K562 (cell line): ENCODE results near the gene SEPHS1. TPM values are rescaled to one million over a fixed set of nuclear protein-coding genes. Genes with fewer than 3 reads are reported as not detected.

ENCODE experiments used
- DEAF1 ChIP-seq: fragments of 450-650 bp; formaldehyde crosslinking; IDR thresholded peaks from 2 replicates; pipeline ENCODE4 v1.4.0; 2020; ENCODE audit warnings: mild to moderate bottlenecking, moderate library complexity
- DNMT1 ChIP-seq: fragments of 450-650 bp; IDR thresholded peaks from 2 replicates; pipeline ENCODE4 v1.6.1; 2016; ENCODE audit warnings: antibody characterized with exemption, mild to moderate bottlenecking
- EGR1 ChIP-seq: fragments of 450-650 bp; conservative IDR thresholded peaks from 2 replicates; pipeline ENCODE4 v1.6.1; 2017; ENCODE audit warnings: mild to moderate bottlenecking
- FOXM1 ChIP-seq, 2 experiments: fragments of 450-650 bp in 1 of 2; sonication (generic) in 1 of 2; formaldehyde crosslinking in 1 of 2; IDR thresholded peaks; 2 replicates each; pipeline versions ENCODE4 v1.6.1 to v1.9.0; 2017 to 2022; ENCODE audit warnings: low read depth in 2 of 2, mild to moderate bottlenecking in 2 of 2, missing genetic modification reagents in 1 of 2, moderate library complexity in 1 of 2
- HDAC2 ChIP-seq: fragments of 450-650 bp; IDR thresholded peaks from 2 replicates; pipeline ENCODE4 v1.6.1; 2016; ENCODE audit warnings: mild to moderate bottlenecking
- MTA1 ChIP-seq: fragments of 450-650 bp; IDR thresholded peaks from 2 replicates; pipeline ENCODE4 v1.6.1; 2017; ENCODE audit warnings: borderline replicate concordance
- MTA2 ChIP-seq: fragments of 450-650 bp; IDR thresholded peaks from 2 replicates; pipeline ENCODE4 v1.6.1; 2016; ENCODE audit warnings: low read depth
- PCBP1 ChIP-seq: fragments of 200-400 bp; formaldehyde crosslinking; IDR thresholded peaks from 2 replicates; pipeline ENCODE4 v1.6.1; 2018; ENCODE audit warnings: mild to moderate bottlenecking, low read depth, low read length; ENCODE audit not compliant: poor library complexity, severe bottlenecking
- PHF8 ChIP-seq: fragments of 200-600 bp; sonication (generic); IDR thresholded peaks from 2 replicates; pipeline ENCODE4 v1.6.1; 2012; ENCODE audit warnings: mixed run types, mild to moderate bottlenecking, inconsistent platforms, low read length, moderate library complexity, borderline replicate concordance
- TAF9B ChIP-seq: fragments of 450-650 bp; IDR thresholded peaks from 2 replicates; pipeline ENCODE4 v1.6.1; 2018; ENCODE audit warnings: mild to moderate bottlenecking; ENCODE audit not compliant: partially characterized antibody
- TRIM24 ChIP-seq, 2 experiments: fragments of 450-650 bp; IDR thresholded peaks; 2 replicates each; pipeline ENCODE4 v1.6.1; 2016
- XRCC4 ChIP-seq: IDR thresholded peaks from one replicate; pipeline ENCODE4 v1.6.1; 2011; ENCODE audit not compliant: insufficient read depth, insufficient read length; ENCODE audit errors: extremely low read depth
- ZBTB7A ChIP-seq: IDR thresholded peaks from 2 replicates; pipeline ENCODE4 v1.6.1; 2011; ENCODE audit warnings: low read depth, mild to moderate bottlenecking, low read length, moderate library complexity, borderline replicate concordance; ENCODE audit not compliant: control insufficient read depth
- ZNF174 ChIP-seq: fragments of 250-450 bp; sonication (Bioruptor Pico); IDR thresholded peaks from 2 replicates; pipeline ENCODE4 v1.4.0; 2020; ENCODE audit warnings: mild to moderate bottlenecking
- ZNF518B ChIP-seq: fragments of 250-450 bp; sonication (Bioruptor Pico); IDR thresholded peaks from 2 replicates; pipeline ENCODE4 v1.5.0; 2021; ENCODE audit warnings: mild to moderate bottlenecking, moderate library complexity
- ZNF77 ChIP-seq: fragments of 250-450 bp; sonication (Bioruptor Pico); IDR thresholded peaks from 2 replicates; pipeline ENCODE4 v1.5.0; 2020
- polyA plus RNA-seq, 8 experiments: library from polyadenylated mRNA; depleted of rRNA in 4 of 8; stranded (reverse) in 5 of 8; unstranded in 3 of 8; fragments of >200 nt; fragmentation: Nextera tagmentation in 2 of 8; fragmentation: Illumina TruSeq in 1 of 8; extraction: Ambion mirVana in 2 of 8; extraction: Trizol in 1 of 8; gene quantifications; 2 replicates each; pipeline versions ENCODE4 v1.2.1 to v1.2.3, GENCODE V29; 2011 to 2014; ENCODE audit warnings: inconsistent platforms in 1 of 8, missing spikeins in 1 of 8
- total RNA-seq, 7 experiments: library from RNA; depleted of rRNA in 6 of 7; stranded (reverse); fragments of >200 nt in 6 of 7; fragmentation: Illumina TruSeq in 2 of 7; extraction: Trizol in 2 of 7; gene quantifications; 2 replicates each; pipeline versions ENCODE4 v1.2.1 to v1.2.3, GENCODE V29; 2011 to 2021; ENCODE audit warnings: low replicate concordance in 1 of 7
- TF ChIP-seq, protein P1 (sequence below): sonication (generic); formaldehyde crosslinking; IDR thresholded peaks from 2 replicates; pipeline ENCODE4 v1.8.1; 2022; ENCODE audit warnings: missing genetic modification reagents
- TF ChIP-seq, protein P2 (sequence below): fragments of 250-450 bp; sonication (Bioruptor Pico); IDR thresholded peaks from 2 replicates; pipeline ENCODE4 v1.8.0; 2022; ENCODE audit warnings: inconsistent platforms
- TF ChIP-seq, protein P3 (sequence below): fragments of 250-450 bp; sonication (Bioruptor Pico); IDR thresholded peaks from 2 replicates; pipeline ENCODE4 v1.8.0; 2021; ENCODE audit warnings: mild to moderate bottlenecking, moderate library complexity

The SEPHS1 gene
- total and polyA plus RNA-seq, 9 of the 15 experiments (the other 6 are each of a cell fraction or from before 2014, with no cell fraction given), result 14.7 to 82.8 (median 41.8) TPM

DNA sequence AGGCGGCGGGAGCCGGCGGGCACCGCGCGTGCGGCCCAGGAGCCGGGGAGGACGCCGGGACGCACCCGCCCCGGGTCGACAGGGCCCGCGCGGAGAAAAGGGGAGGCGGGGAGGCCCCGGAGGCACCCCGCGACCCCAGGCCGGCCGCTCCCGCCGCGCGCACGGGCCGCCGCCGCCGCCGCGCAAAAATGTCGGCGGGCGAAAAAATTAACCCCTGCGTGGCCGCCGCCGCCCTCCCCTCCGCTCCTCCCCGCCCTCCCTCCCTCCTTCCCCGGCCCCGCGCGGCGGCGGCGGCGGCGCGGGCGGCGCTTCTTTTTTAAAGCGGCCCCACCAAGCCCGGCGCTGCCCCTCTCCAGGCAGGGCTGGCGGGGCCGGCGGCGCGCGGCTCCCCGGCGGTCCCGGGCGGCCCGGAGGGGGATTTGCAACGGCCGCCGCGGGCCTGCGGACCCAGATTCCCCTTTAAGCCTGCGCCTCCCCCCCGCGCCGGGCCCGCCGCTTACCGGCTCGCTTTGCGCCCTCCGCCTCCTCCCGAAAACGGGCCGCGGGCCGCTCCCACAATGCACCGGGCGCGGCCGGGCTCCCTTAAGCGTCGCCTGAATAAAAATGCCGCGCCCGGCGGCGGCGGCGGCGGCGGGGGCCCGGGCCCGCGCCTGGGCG is 465 bp downstream of the SEPHS1 start (continued):
- TF ChIP-seq DNMT1, result no peak
- no peak for TF ChIP-seq ZNF518B (CRISPR knock-in tag)
- no peak for TF ChIP-seq XRCC4
- TF ChIP-seq, protein P1, sequence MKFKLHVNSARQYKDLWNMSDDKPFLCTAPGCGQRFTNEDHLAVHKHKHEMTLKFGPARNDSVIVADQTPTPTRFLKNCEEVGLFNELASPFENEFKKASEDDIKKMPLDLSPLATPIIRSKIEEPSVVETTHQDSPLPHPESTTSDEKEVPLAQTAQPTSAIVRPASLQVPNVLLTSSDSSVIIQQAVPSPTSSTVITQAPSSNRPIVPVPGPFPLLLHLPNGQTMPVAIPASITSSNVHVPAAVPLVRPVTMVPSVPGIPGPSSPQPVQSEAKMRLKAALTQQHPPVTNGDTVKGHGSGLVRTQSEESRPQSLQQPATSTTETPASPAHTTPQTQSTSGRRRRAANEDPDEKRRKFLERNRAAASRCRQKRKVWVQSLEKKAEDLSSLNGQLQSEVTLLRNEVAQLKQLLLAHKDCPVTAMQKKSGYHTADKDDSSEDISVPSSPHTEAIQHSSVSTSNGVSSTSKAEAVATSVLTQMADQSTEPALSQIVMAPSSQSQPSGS, result no peak
- no peak for TF ChIP-seq PCBP1
- peak; percentile 45; the same call in 1 of the 2 replicates for TF ChIP-seq PHF8
- TF ChIP-seq, protein P2, sequence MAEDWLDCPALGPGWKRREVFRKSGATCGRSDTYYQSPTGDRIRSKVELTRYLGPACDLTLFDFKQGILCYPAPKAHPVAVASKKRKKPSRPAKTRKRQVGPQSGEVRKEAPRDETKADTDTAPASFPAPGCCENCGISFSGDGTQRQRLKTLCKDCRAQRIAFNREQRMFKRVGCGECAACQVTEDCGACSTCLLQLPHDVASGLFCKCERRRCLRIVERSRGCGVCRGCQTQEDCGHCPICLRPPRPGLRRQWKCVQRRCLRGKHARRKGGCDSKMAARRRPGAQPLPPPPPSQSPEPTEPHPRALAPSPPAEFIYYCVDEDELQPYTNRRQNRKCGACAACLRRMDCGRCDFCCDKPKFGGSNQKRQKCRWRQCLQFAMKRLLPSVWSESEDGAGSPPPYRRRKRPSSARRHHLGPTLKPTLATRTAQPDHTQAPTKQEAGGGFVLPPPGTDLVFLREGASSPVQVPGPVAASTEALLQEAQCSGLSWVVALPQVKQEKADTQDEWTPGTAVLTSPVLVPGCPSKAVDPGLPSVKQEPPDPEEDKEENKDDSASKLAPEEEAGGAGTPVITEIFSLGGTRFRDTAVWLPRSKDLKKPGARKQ (CRISPR knock-in tag), result no peak
- TF ChIP-seq FOXM1 (IDR thresholded peaks at IDR 0.05; ENCODE audit: low read depth), result no peak
- no peak for TF ChIP-seq FOXM1 (CRISPR knock-in tag; IDR thresholded peaks at IDR 0.05; ENCODE audit: low read depth)
- no peak for TF ChIP-seq ZNF174 (CRISPR knock-in tag)
- TF ChIP-seq TAF9B, result no peak
- TF ChIP-seq, protein P3, sequence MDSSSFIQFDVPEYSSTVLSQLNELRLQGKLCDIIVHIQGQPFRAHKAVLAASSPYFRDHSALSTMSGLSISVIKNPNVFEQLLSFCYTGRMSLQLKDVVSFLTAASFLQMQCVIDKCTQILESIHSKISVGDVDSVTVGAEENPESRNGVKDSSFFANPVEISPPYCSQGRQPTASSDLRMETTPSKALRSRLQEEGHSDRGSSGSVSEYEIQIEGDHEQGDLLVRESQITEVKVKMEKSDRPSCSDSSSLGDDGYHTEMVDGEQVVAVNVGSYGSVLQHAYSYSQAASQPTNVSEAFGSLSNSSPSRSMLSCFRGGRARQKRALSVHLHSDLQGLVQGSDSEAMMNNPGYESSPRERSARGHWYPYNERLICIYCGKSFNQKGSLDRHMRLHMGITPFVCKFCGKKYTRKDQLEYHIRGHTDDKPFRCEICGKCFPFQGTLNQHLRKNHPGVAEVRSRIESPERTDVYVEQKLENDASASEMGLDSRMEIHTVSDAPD (CRISPR knock-in tag), result no peak
- no peak for TF ChIP-seq MTA2
- TF ChIP-seq DEAF1 (CRISPR knock-in tag), result no peak
- TF ChIP-seq TRIM24 (IDR thresholded peaks at IDR 0.05), result no peak
- no peak for TF ChIP-seq ZNF77 (CRISPR knock-in tag)
- no peak for TF ChIP-seq EGR1
- TF ChIP-seq HDAC2, result no peak
- TF ChIP-seq ZBTB7A, result peak; percentile 11; the same call in 1 of the 2 replicates
- TF ChIP-seq MTA1, result no peak
